Activated T-helper 1 cell treated with anti-CD3 and anti-CD28 coated beads, Interleukin-12 subunit alpha, Interleukin-12 subunit beta, Interleukin-2, Interleukin-4 antibody, amounts not matched to agents 30 ng/mL and 10 ng/mL and 1 ng/mL, durations not matched to agents 14 hours and 24 hours and 36 hours (primary cell): Measurements from ENCODE around the gene AFF3. TPM values are rescaled to one million over a fixed set of nuclear protein-coding genes. Genes with fewer than 3 reads are reported as not detected.

ENCODE experiments used
- DNase-seq: peaks from one replicate; pipeline ENCODE4 v3.0.0; 2021; ENCODE audit warnings: low spot score
- H3K27ac Mint-ChIP-seq: one replicate; pipeline ENCODE4 v1.8.0; 2021; ENCODE audit warnings: mild to moderate bottlenecking, mixed read lengths
- H3K27me3 Mint-ChIP-seq: one replicate; pipeline ENCODE4 v1.8.0; 2022; ENCODE audit warnings: mild to moderate bottlenecking, moderate library complexity, mixed read lengths; ENCODE audit not compliant: insufficient read depth
- H3K36me3 Mint-ChIP-seq: one replicate; pipeline ENCODE4 v1.8.0; 2021; ENCODE audit warnings: low read depth, mixed read lengths
- H3K4me1 Mint-ChIP-seq: one replicate; pipeline ENCODE4 v1.8.0; 2021; ENCODE audit warnings: low read depth, mixed read lengths
- H3K4me3 Mint-ChIP-seq: one replicate; pipeline ENCODE4 v1.8.0; 2021; ENCODE audit warnings: mild to moderate bottlenecking, moderate library complexity, mixed read lengths
- H3K9me3 Mint-ChIP-seq: one replicate; pipeline ENCODE4 v1.8.0; 2021; ENCODE audit warnings: mixed read lengths
- intact Hi-C: fragments of 100-400 bp; cut with micrococcal nuclease; formaldehyde crosslinking; loops from one replicate; pipeline ENCODE4 v1.15.1; 2024
- total RNA-seq: library from RNA; stranded (reverse); gene quantifications from 2 replicates; pipeline ENCODE4 v1.2.3, GENCODE V29; 2022

AFF3 gene
- total RNA-seq, 1 donor from 2014 or later = 2.4 TPM

- DNase-seq = no peak
- H3K4me1 Mint-ChIP-seq = no peaks in the 10 kb centered on the region
- H3K27ac Mint-ChIP-seq = no peak overlapping the region
- H3K4me3 Mint-ChIP-seq = no peak overlapping the region
- H3K9me3 Mint-ChIP-seq = no peaks in the 10 kb centered on the region
- H3K36me3 Mint-ChIP-seq = no peaks in the 10 kb centered on the region
- H3K27me3 Mint-ChIP-seq = peaks cover 8% of the 10 kb centered on the region
- intact Hi-C loops = loop anchor here (5.0 kb wide), 1 partner anchor 693 kb away; no protein-coding TSS in a partner anchor
Observed at GRCh38 chr2:100070078-100070477, 72.3 kb downstream of the AFF3 start.

- no peak for DNase-seq
- Mint-ChIP-seq H3K27ac (no peak overlapping the region), H3K36me3 (no peaks in the 10 kb centered on the region), H3K4me3 (no peak overlapping the region), H3K27me3 (peaks cover 8% of the 10 kb centered on the region), H3K4me1 (peaks cover 8% of the 10 kb centered on the region), H3K9me3 (peaks cover 2% of the 10 kb centered on the region)
- intact Hi-C loops = no loop called here
Observed at GRCh38 chr2:100068395-100068794, 74.0 kb downstream of the AFF3 start.

- peaks cover 8% of the 10 kb centered on the region for H3K4me1 Mint-ChIP-seq
- H3K9me3 Mint-ChIP-seq = peaks cover 3% of the 10 kb centered on the region
- no peak for DNase-seq
- peaks cover 6% of the 10 kb centered on the region for H3K27me3 Mint-ChIP-seq
- H3K36me3 Mint-ChIP-seq = no peaks in the 10 kb centered on the region
- H3K4me3 Mint-ChIP-seq = no peak overlapping the region
- intact Hi-C loops = no loop called here
- no peak overlapping the region for H3K27ac Mint-ChIP-seq
Observed at GRCh38 chr2:100067784-100068183, 74.6 kb downstream of the AFF3 start.

GRCh38 chr2:100066856-100067255, 75.5 kb downstream of the AFF3 start:
- intact Hi-C loops = no loop called here
- Mint-ChIP-seq H3K4me1 (peaks cover 9% of the 10 kb centered on the region), H3K27me3 (peaks cover 6% of the 10 kb centered on the region), H3K9me3 (peaks cover 3% of the 10 kb centered on the region), H3K36me3 (peaks cover 1% of the 10 kb centered on the region), H3K4me3 (no peak overlapping the region), H3K27ac (no peak overlapping the region)
- no peak for DNase-seq

- H3K27me3 Mint-ChIP-seq = peaks cover 6% of the 10 kb centered on the region
- H3K36me3 Mint-ChIP-seq = peaks cover 2% of the 10 kb centered on the region
- no peak overlapping the region for H3K27ac Mint-ChIP-seq
- no peak for DNase-seq
- no peak overlapping the region for H3K4me3 Mint-ChIP-seq
- H3K9me3 Mint-ChIP-seq = peaks cover 3% of the 10 kb centered on the region
- intact Hi-C loops = no loop called here
- H3K4me1 Mint-ChIP-seq = peaks cover 15% of the 10 kb centered on the region
Observed at GRCh38 chr2:100066246-100066645, 76.1 kb downstream of the AFF3 start.

GRCh38 chr2:100064592-100065428, 77.6 kb downstream of the AFF3 start:
- peaks cover 25% of the 10 kb centered on the region for H3K4me1 Mint-ChIP-seq
- no peak overlapping the region for H3K27ac Mint-ChIP-seq
- H3K4me3 Mint-ChIP-seq = no peak overlapping the region
- peaks cover 3% of the 10 kb centered on the region for H3K9me3 Mint-ChIP-seq
- peaks cover 2% of the 10 kb centered on the region for H3K36me3 Mint-ChIP-seq
- peaks cover 6% of the 10 kb centered on the region for H3K27me3 Mint-ChIP-seq
- DNase-seq = no peak
- intact Hi-C loops = no loop called here

GRCh38 chr2:100064165-100064564, 78.2 kb downstream of the AFF3 start:
- H3K27me3 Mint-ChIP-seq = peaks cover 6% of the 10 kb centered on the region
- intact Hi-C loops = no loop called here
- peaks cover 3% of the 10 kb centered on the region for H3K9me3 Mint-ChIP-seq
- no peak overlapping the region for H3K27ac Mint-ChIP-seq
- H3K4me3 Mint-ChIP-seq = no peak overlapping the region
- no peak for DNase-seq
- peaks cover 2% of the 10 kb centered on the region for H3K36me3 Mint-ChIP-seq
- H3K4me1 Mint-ChIP-seq = peaks cover 25% of the 10 kb centered on the region

- H3K27ac Mint-ChIP-seq = no peak overlapping the region
- intact Hi-C loops = no loop called here
- peaks cover 3% of the 10 kb centered on the region for H3K9me3 Mint-ChIP-seq
- H3K27me3 Mint-ChIP-seq = peaks cover 6% of the 10 kb centered on the region
- no peak for DNase-seq
- no peak overlapping the region for H3K4me3 Mint-ChIP-seq
- peaks cover 2% of the 10 kb centered on the region for H3K36me3 Mint-ChIP-seq
- peaks cover 25% of the 10 kb centered on the region for H3K4me1 Mint-ChIP-seq
Observed at GRCh38 chr2:100063459-100063953, 78.9 kb downstream of the AFF3 start.

GRCh38 chr2:100062336-100062735, 80.1 kb downstream of the AFF3 start:
- Mint-ChIP-seq H3K4me1 (peaks cover 25% of the 10 kb centered on the region), H3K9me3 (peaks cover 3% of the 10 kb centered on the region), H3K36me3 (peaks cover 2% of the 10 kb centered on the region), H3K27me3 (peaks cover 6% of the 10 kb centered on the region), H3K4me3 (no peak overlapping the region), H3K27ac (no peak overlapping the region)
- DNase-seq = no peak
- intact Hi-C loops = no loop called here

GRCh38 chr2:100060875-100061274, 81.5 kb downstream of the AFF3 start:
- Mint-ChIP-seq H3K9me3 (peaks cover 3% of the 10 kb centered on the region), H3K4me1 (peaks cover 25% of the 10 kb centered on the region), H3K36me3 (peaks cover 2% of the 10 kb centered on the region), H3K27me3 (peaks cover 4% of the 10 kb centered on the region), H3K4me3 (peak overlapping the region; percentile 57), H3K27ac (peak overlapping the region; percentile 88)
- DNase-seq = peak; percentile 6
- intact Hi-C loops = loop anchor here (2.0 kb wide), 1 partner anchor 76 kb away; no protein-coding TSS in a partner anchor

GRCh38 chr2:100059638-100060037, 82.8 kb downstream of the AFF3 start:
- DNase-seq = no peak
- peaks cover 3% of the 10 kb centered on the region for H3K9me3 Mint-ChIP-seq
- no peak overlapping the region for H3K4me3 Mint-ChIP-seq
- peaks cover 22% of the 10 kb centered on the region for H3K4me1 Mint-ChIP-seq
- no peak overlapping the region for H3K27ac Mint-ChIP-seq
- peaks cover 3% of the 10 kb centered on the region for H3K27me3 Mint-ChIP-seq
- peaks cover 2% of the 10 kb centered on the region for H3K36me3 Mint-ChIP-seq
- intact Hi-C loops = loop anchor here (2.0 kb wide), 1 partner anchor 77 kb away; no protein-coding TSS in a partner anchor

GRCh38 chr2:100057901-100058261, 84.5 kb downstream of the AFF3 start:
- no peak overlapping the region for H3K4me3 Mint-ChIP-seq
- intact Hi-C loops = no loop called here
- H3K9me3 Mint-ChIP-seq = no peaks in the 10 kb centered on the region
- peaks cover 2% of the 10 kb centered on the region for H3K36me3 Mint-ChIP-seq
- H3K27me3 Mint-ChIP-seq = no peaks in the 10 kb centered on the region
- no peak overlapping the region for H3K27ac Mint-ChIP-seq
- peaks cover 17% of the 10 kb centered on the region for H3K4me1 Mint-ChIP-seq
- DNase-seq = no peak

- Mint-ChIP-seq H3K27me3 (peaks cover 3% of the 10 kb centered on the region), H3K4me1 (no peaks in the 10 kb centered on the region), H3K9me3 (no peaks in the 10 kb centered on the region), H3K4me3 (no peak overlapping the region), H3K36me3 (no peaks in the 10 kb centered on the region), H3K27ac (no peak overlapping the region)
- DNase-seq = no peak
- intact Hi-C loops = no loop called here
Observed at GRCh38 chr2:100054426-100054825, 88.0 kb downstream of the AFF3 start.
